Right ventricle myocardium inferior (tissue), 1 donor: ENCODE measurements around the gene LCP1. TPM values are rescaled to one million over a fixed set of nuclear protein-coding genes. Genes with fewer than 3 reads are reported as not detected.

ENCODE experiments used
- ATAC-seq: fragments of 200-7000 bp; cut with Tn5 transposase; one replicate; pipeline ENCODE4 v1.9.1; 2020; ENCODE audit warnings: mild to moderate bottlenecking, moderate library complexity
- DNase-seq: peaks from one replicate; pipeline ENCODE4 v3.0.0; 2021; ENCODE audit errors: missing footprints
- intact Hi-C: fragments of 100-400 bp; cut with DNase I; formaldehyde crosslinking; loops from one replicate; pipeline ENCODE4 v1.11.0; 2022
- total RNA-seq: library from RNA; stranded (reverse); fragmentation: NEBNext Ultra II Directional; extraction: Animal tissue kit (Norgen Biotek cat#: 25700); gene quantifications from one replicate; pipeline ENCODE4 v1.2.1, GENCODE V29; 2021
- donor health status: DM: no; HTN: yes; CAD: no; lungs with severe emphysema.

Gene LCP1
- total RNA-seq, 1 donor from 2014 or later, result 26.4 TPM

DNA sequence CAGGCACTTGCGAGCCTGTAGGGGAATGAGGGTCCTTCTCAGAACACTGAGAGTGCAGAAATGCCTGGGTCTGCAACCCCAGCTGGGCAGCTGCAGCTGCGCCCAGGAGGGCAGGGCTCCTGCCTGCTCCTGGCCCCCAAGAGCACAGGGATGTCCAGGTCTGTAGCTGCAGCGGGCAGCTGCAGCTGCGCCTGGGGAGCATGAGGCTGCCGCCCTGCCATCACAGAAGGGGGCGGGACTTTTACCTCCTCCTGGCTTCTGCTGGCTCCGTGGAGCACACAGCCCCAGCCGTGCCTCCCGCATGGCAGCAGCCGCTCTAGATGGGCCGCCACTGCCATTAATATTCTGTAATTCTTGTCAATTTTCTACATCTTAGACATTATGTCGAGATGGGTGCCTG lies 95.0 kb downstream of the LCP1 start:
- ATAC-seq (no peak), DNase-seq (no peak)
- intact Hi-C loops, result no loop called here

DNA sequence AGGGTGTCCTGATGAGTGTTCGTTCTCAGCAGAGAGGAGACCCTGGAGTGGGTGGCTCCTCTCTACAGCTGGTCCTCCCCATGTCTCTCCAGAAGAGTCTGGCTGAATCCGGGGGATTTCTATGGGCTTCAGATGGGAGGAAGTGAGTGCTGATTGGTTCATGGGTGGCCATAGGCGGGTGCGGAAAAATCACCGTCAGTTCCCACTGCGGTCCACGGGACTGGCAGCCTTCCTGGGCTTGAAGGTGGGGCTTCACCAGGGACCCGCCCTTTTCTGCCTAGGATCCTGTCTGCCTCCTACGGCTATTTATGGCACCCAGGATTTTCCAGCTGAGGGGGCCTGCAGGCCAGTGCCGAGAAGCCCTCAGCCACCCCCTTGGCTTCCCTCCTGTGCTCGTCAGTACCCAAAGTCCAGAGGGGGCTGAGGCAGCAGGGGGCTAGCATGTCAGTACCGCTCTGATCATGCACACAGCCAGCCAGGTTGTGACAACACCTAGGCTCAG lies 95.5 kb downstream of the LCP1 start:
- DNase-seq, result no peak
- intact Hi-C loops, result no loop called here
- ATAC-seq, result no peak

DNA sequence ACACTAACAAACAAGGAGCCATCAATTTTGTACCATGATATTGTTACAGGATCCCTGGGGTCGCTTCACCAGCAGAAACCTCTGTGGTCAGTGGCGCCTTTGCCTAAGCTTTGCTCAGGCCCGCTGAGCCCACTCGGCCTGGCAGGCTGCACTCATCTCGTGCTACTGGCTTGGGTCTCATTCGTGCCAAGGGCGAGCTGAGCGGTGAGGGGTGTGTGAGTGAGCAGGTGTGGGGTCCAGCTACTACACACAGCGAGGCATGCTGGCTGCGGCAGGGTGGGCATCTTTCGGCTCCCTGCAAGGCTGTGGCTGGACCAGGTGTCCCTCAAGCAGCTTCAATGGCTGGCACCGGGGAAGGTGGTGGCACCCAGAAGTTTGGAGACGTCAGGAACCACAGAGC lies 96.2 kb downstream of the LCP1 start:
- intact Hi-C loops, result no loop called here
- ATAC-seq (no peak), DNase-seq (no peak)

DNA sequence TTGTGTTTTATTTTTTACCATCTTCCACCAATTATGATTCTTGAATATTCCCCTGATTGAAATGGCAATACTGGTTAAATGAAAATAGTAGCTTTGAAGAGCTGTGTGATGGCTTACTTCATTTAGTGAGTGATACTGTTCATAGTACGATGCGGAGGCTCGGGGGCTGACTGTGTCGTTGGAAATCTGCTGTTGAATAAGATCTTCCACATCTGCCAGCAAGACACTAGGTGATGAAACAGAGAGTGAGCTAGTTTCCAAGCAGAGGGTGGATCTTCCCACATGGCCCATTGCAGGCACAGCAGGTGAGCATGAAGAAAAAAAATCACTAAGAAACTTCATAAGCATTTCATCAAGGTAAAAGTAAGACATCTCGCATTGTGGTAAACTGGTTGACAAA lies 99.7 kb downstream of the LCP1 start:
- DNase-seq (no peak), ATAC-seq (no peak)
- intact Hi-C loops, result no loop called here

DNA sequence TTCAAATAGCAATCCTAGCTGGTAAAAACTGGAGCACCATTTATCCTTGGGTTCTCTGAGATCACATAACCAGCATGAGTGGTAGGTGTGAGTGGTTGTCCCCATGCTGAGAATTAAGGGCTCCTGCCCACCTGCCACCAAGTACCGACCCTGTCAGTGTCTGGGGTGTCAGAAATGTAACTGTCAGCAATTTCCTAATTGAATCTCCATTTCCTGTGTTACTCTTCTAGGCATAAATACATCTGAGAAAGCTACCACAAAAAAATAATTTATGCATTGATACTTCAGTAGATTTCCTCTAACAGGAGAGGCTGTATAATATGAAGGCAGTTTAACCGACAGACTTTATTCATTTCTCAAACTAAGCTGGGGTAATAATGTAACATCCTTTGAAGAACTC lies 102.2 kb downstream of the LCP1 start:
- ATAC-seq (no peak), DNase-seq (no peak)
- intact Hi-C loops, result no loop called here

DNA sequence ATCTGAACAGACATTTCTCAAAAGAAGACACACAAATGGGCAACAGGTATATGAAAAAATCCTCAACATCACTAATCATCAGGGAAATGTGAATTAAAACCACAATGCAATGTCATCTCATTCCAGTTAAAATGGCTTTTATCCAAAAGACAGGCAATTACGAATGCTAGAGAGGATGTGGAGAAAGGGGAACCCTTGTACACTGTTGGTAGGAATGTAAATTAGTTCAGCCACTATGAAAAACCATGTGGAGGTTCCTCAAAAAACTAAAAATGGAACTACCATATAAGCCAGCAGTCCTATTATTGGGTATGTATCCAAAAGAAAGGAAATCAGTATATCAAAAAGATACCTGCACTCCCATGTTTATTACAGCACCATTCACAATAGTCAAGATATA lies 104.7 kb downstream of the LCP1 start:
- ATAC-seq, result no peak
- intact Hi-C loops, result no loop called here
- DNase-seq, result no peak

DNA sequence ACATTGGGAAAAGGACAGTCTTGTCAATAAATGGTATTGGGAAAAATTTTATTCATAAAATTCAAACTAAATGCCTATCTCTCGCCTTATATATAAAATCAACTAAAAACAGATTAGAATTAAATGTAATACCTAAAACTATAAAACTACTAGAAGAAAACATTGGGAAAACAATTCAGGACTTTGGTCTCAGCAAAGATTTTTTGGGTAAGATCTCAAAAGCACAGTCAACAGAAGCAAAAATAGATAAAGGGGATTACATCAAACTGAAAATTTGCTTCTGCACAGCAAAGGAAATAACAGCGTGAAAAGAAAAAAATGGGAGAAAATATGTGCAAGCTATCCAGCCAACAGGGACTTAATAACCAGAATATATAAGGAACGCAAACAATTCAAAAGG lies 105.2 kb downstream of the LCP1 start:
- intact Hi-C loops, result no loop called here
- ATAC-seq, result no peak
- DNase-seq, result no peak

Other genes with a start within 250 kb of the LCP1 start
- 40.3 TPM for gene ZC3H13, start 129.4 kb downstream of the LCP1 start, total RNA-seq
- gene CPB2, start 77.1 kb downstream of the LCP1 start, total RNA-seq, result not detected
- gene LRRC63, start 29.8 kb upstream of the LCP1 start, total RNA-seq, result not detected
- 0.51 TPM for gene RUBCNL, start 205.1 kb upstream of the LCP1 start, total RNA-seq